WI38 (cell line): ENCODE measurements around the gene SUCLA2.

ENCODE experiments used
- H3K4me3 ChIP-seq: 2 replicates; pipeline ENCODE4 v1.5.1; 2011; ENCODE audit warnings: low read depth, mild to moderate bottlenecking, control low read depth, low read length
- CTCF ChIP-seq: IDR thresholded peaks from 2 replicates; pipeline ENCODE4 v1.5.1; 2012; ENCODE audit warnings: low read depth, mild to moderate bottlenecking, control low read depth, low read length

The SUCLA2 gene

DNA sequence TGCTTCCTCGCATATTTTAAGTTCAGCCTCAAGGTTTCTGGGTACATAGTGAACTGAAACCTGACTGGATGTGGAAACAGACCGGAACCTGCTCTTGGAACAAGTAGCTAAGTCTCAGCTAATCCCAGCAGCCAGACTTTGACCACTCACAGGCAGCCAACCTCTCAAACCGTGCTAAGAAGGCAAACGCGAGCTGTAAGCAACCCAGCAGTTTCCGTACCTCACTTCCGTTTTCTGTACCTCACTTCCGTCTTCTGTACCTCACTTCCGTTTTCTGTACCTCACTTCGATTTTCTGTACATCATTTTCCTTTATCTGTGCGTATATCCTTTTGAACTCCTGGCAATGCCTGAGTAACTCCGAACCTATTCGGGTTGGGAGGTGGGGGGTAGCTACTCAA, 96.8 kb downstream of the SUCLA2 start:
- TF ChIP-seq CTCF: no peak
- H3K4me3 ChIP-seq: peak overlapping the region; percentile 10; the same call in 1 of the 2 replicates

DNA sequence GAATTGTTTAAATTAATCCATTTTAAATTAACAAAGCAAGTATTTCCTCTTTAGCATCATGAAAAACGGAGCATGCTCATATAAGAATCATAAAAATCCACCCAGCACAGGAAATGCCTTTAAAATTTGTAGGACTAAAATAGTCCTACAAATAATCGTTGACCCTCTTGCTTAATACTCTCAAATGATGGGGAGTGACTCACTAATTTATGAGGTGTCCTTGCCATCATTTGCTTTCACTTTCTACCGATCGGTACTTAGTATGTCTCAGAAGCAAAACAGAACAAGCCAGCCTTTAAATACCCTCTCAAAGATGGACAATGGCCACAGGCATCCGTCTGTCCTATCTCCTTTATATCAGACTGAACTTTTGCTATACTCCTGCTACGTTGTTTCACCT, 97.2 kb downstream of the SUCLA2 start:
- no peak for TF ChIP-seq CTCF
- H3K4me3 ChIP-seq: peak overlapping the region; percentile 10; the same call in 1 of the 2 replicates

DNA sequence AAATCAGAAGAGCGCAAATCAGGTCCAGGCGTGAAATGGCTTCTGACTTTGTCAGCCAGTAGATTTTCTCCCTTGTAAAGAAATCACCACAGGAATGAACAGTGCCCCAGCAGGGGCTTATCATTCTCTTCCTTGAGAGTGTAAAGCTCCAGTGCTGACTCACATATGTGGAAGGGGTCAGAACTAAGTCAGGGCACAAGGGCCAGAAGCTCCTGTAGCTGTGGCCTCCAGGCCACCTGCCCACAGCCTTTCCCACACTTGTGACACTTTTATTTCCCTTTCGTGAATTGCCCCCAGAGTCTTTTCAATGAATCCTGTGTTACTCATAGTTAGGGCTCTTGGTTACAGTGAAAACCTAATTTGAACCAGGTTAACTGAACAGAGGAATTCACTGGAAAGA, 99.6 kb downstream of the SUCLA2 start:
- TF ChIP-seq CTCF: no peak
- H3K4me3 ChIP-seq: no peak overlapping the region

DNA sequence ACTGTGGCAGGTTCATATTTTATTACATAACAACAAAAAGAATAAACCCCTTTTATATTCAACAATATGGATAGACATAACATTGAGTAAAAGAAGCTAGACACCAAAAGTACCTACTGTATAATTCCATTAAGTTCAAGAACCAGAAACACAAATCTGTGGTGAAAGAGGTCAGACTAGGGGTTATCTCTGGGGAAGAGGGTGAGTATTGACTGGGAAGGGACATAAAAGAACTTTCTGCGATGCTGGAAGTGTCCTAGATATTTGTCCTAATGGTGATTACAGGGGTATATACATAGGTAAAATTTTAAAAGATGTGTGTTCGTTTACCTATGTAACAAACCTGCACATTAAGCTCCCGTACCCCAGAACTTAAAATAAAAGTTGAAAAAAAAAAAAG, 103.0 kb downstream of the SUCLA2 start:
- no peak for TF ChIP-seq CTCF
- H3K4me3 ChIP-seq: no peak overlapping the region

DNA sequence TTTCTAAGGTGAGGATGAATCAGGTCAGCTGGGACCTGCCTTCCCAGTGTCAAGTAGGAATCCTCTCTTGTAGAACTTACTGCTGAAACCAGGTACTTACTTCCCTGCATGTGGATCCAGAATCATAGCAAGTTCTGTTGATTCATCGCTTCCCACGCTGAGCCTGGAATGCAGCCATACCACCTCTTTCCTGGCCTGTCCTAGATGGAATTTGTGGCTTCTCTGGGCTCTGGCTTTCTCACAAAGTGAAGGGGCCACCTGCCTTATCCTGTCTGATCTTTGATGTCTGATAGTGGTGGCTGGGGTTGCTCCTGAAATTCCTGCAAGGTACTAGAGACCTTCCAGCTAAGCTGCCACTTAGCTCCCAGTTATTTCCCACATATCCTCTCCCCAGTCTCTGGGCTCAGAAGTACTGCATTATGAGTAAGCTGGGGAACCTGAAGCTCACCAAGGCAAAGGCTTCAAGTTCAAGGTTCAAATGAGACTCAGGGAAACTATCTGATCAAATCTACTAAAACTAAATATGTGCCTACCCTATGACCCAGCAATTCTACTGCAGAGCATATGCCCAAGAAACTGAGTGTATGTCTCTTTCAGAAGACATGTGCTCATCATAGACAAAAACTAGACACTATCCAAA, 103.5 kb downstream of the SUCLA2 start:
- H3K4me3 ChIP-seq: no peak overlapping the region
- TF ChIP-seq CTCF: no peak

- no peak for TF ChIP-seq CTCF
- no peak overlapping the region for H3K4me3 ChIP-seq
Measured at GRCh38 chr13:47896546-47896945, 104.5 kb downstream of the SUCLA2 start.

DNA sequence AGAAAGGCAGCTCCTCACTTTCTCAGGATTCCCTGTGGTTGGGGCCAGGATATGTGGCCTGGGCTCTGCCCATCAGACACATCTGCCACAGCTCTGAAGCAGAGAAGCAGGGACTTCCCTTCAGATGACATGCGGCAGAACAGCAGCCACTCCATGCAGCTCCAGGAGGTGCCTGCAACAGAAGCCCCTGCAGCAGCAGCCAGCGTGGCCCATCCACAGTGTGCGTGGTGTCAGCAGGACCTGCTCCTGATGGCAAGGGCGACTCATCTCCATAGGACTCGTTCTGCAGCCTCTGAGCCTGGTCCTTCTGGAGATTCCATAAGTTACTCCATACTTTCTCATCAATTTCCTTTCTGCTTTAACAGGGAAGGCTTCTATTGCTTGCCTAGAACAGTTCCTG, 105.0 kb downstream of the SUCLA2 start:
- TF ChIP-seq CTCF: no peak
- H3K4me3 ChIP-seq: no peak overlapping the region
